ENCODE data around the gene ACBD6. TPM values are rescaled to one million over a fixed set of nuclear protein-coding genes. Genes with fewer than 3 reads are reported as not detected.

ACBD6 gene
- total and polyA plus RNA-seq, 2 experiments from 2014 or later = 75.7 to 88.8 TPM

DNA sequence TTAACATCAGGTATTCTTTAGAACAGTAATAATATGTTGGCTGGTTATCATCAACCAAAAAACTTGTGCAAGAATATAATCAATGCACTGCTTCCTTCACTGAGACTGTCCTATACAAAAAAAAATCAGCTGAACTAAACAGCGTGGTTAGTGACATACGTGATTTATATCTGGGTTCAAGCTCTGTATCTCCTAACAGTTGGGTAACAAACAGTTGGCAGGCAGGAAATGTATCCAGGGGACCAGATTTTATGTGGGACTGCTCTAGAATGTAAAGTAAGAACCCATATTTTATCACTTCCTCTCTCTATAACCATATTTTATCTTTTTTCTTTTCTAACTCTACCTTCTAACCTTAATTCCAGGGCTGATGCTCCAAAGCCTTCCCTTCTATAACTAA lies 8.0 kb downstream of the ACBD6 start (continued):
- no peak for TF ChIP-seq EZH2phosphoT487 (IDR thresholded peaks at IDR 0.05; ENCODE audit: unreplicated experiment)
- TF ChIP-seq, protein P1, sequence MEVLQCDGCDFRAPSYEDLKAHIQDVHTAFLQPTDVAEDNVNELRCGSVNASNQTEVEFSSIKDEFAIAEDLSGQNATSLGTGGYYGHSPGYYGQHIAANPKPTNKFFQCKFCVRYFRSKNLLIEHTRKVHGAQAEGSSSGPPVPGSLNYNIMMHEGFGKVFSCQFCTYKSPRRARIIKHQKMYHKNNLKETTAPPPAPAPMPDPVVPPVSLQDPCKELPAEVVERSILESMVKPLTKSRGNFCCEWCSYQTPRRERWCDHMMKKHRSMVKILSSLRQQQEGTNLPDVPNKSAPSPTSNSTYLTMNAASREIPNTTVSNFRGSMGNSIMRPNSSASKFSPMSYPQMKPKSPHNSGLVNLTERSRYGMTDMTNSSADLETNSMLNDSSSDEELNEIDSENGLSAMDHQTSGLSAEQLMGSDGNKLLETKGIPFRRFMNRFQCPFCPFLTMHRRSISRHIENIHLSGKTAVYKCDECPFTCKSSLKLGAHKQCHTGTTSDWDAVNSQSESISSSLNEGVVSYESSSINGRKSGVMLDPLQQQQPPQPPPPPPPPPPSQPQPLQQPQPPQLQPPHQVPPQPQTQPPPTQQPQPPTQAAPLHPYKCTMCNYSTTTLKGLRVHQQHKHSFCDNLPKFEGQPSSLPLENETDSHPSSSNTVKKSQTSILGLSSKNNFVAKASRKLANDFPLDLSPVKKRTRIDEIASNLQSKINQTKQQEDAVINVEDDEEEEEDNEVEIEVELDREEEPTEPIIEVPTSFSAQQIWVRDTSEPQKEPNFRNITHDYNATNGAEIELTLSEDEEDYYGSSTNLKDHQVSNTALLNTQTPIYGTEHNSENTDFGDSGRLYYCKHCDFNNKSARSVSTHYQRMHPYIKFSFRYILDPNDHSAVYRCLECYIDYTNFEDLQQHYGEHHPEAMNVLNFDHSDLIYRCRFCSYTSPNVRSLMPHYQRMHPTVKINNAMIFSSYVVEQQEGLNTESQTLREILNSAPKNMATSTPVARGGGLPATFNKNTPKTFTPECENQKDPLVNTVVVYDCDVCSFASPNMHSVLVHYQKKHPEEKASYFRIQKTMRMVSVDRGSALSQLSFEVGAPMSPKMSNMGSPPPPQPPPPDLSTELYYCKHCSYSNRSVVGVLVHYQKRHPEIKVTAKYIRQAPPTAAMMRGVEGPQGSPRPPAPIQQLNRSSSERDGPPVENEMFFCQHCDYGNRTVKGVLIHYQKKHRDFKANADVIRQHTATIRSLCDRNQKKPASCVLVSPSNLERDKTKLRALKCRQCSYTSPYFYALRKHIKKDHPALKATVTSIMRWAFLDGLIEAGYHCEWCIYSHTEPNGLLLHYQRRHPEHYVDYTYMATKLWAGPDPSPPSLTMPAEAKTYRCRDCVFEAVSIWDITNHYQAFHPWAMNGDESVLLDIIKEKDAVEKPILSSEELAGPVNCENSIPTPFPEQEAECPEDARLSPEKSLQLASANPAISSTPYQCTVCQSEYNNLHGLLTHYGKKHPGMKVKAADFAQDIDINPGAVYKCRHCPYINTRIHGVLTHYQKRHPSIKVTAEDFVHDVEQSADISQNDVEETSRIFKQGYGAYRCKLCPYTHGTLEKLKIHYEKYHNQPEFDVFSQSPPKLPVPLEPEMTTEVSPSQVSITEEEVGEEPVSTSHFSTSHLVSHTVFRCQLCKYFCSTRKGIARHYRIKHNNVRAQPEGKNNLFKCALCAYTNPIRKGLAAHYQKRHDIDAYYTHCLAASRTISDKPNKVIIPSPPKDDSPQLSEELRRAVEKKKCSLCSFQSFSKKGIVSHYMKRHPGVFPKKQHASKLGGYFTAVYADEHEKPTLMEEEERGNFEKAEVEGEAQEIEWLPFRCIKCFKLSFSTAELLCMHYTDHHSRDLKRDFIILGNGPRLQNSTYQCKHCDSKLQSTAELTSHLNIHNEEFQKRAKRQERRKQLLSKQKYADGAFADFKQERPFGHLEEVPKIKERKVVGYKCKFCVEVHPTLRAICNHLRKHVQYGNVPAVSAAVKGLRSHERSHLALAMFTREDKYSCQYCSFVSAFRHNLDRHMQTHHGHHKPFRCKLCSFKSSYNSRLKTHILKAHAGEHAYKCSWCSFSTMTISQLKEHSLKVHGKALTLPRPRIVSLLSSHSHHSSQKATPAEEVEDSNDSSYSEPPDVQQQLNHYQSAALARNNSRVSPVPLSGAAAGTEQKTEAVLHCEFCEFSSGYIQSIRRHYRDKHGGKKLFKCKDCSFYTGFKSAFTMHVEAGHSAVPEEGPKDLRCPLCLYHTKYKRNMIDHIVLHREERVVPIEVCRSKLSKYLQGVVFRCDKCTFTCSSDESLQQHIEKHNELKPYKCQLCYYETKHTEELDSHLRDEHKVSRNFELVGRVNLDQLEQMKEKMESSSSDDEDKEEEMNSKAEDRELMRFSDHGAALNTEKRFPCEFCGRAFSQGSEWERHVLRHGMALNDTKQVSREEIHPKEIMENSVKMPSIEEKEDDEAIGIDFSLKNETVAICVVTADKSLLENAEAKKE (CRISPR knock-in tag; IDR thresholded peaks at IDR 0.05) = no peak

DNA sequence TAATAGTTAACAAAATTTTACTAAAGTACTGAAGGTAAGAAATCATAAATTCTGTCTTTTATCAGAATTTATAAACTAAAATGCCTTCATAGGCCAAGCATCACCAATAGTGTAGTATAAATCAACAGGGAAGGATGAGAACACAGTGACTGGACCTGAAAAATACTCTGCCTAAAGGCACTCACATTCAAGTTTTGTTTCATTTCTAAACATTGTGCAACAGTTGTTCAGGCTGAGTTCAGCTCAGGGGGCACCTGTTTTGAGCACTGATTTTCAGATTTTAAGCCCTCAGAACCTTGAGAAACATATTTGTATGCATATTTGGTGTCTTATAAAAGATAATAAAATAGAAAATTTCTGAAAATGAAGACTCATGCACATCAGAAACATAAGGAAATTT lies 12.4 kb downstream of the ACBD6 start:
- H3K36me3 Mint-ChIP-seq (ENCODE audit: low read depth) = peaks cover 28% of the 10 kb centered on the region
- no peaks in the 10 kb centered on the region for H3K27me3 ChIP-seq (ENCODE audit: insufficient read depth)
- H3K36me3 ChIP-seq (ENCODE audit: insufficient read depth) = peaks cover 14% of the 10 kb centered on the region; the same call in 1 of the 2 replicates
- ATAC-seq (no peak), DNase-seq (ENCODE audit: low spot score) (no peak)
- no peak overlapping the region for H3K4me2 ChIP-seq
- no peaks in the 10 kb centered on the region for H3K9me3 Mint-ChIP-seq
- H3K27ac ChIP-seq (ENCODE audit: low read depth) = no peak overlapping the region
- H3K4me1 ChIP-seq (ENCODE audit: insufficient read depth) = peaks cover 26% of the 10 kb centered on the region
- H3K27ac Mint-ChIP-seq = no peak overlapping the region
- no peak overlapping the region for H3K4me3 ChIP-seq
- H3F3A ChIP-seq (replicated peaks; ENCODE audit: low read depth) = no peaks in the 10 kb centered on the region
- no peaks in the 10 kb centered on the region for H4K20me1 ChIP-seq (replicated peaks; ENCODE audit: insufficient read depth)
- H2AFZ ChIP-seq = no peak overlapping the region
- no peaks in the 10 kb centered on the region; the same call in 1 of the 2 replicates for H3K79me2 ChIP-seq (replicated peaks; ENCODE audit: insufficient read depth)
- no peak overlapping the region for H3K4me3 Mint-ChIP-seq
- H3K4me1 Mint-ChIP-seq = peaks cover 27% of the 10 kb centered on the region
- H3K27me3 Mint-ChIP-seq (ENCODE audit: insufficient read depth, low read depth, poor library complexity) = peaks cover 4% of the 10 kb centered on the region
- H3K9me2 ChIP-seq (ENCODE audit: insufficient read depth) = no peaks in the 10 kb centered on the region
- TF ChIP-seq EZH2 (IDR thresholded peaks at IDR 0.05; ENCODE audit: low read depth, unreplicated experiment) (no peak), EZH2phosphoT487 (IDR thresholded peaks at IDR 0.05; ENCODE audit: unreplicated experiment) (no peak), POLR2AphosphoS5 (IDR thresholded peaks at IDR 0.05; ENCODE audit: low read depth) (no peak), ZNF114 (CRISPR knock-in tag; IDR thresholded peaks at IDR 0.05) (no peak), JUNB (IDR thresholded peaks at IDR 0.05; ENCODE audit: unreplicated experiment) (no peak)
- TF ChIP-seq, protein P2, sequence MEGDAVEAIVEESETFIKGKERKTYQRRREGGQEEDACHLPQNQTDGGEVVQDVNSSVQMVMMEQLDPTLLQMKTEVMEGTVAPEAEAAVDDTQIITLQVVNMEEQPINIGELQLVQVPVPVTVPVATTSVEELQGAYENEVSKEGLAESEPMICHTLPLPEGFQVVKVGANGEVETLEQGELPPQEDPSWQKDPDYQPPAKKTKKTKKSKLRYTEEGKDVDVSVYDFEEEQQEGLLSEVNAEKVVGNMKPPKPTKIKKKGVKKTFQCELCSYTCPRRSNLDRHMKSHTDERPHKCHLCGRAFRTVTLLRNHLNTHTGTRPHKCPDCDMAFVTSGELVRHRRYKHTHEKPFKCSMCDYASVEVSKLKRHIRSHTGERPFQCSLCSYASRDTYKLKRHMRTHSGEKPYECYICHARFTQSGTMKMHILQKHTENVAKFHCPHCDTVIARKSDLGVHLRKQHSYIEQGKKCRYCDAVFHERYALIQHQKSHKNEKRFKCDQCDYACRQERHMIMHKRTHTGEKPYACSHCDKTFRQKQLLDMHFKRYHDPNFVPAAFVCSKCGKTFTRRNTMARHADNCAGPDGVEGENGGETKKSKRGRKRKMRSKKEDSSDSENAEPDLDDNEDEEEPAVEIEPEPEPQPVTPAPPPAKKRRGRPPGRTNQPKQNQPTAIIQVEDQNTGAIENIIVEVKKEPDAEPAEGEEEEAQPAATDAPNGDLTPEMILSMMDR (conservative IDR thresholded peaks at IDR 0.05; ENCODE audit: low read depth in 2 of 2) = no peak
- TF ChIP-seq, protein P1 (CRISPR knock-in tag; IDR thresholded peaks at IDR 0.05) = no peak
